Mesenchymal stem cell (in vitro differentiated cells and primary cell): ENCODE data around the gene MDP1. TPM values are rescaled to one million over a fixed set of nuclear protein-coding genes. Genes with fewer than 3 reads are reported as not detected.

Experiments
- DNase-seq: peaks from one replicate; pipeline ENCODE4 v3.0.0-alpha.2; 2013
- H2AFZ ChIP-seq: one replicate; pipeline ENCODE4 v1.6.1; 2013; ENCODE audit warnings: low read depth, mild to moderate bottlenecking, control low read depth, inconsistent platforms, low read length, moderate library complexity
- H2AK5ac ChIP-seq: 2 replicates; pipeline ENCODE4 v1.6.1; 2013; ENCODE audit warnings: low read length, moderate library complexity, mild to moderate bottlenecking, inconsistent platforms; ENCODE audit not compliant: severe bottlenecking
- H2BK120ac ChIP-seq: one replicate; pipeline ENCODE4 v1.6.1; 2013; ENCODE audit warnings: low read depth, mild to moderate bottlenecking, inconsistent platforms, low read length, moderate library complexity
- H2BK12ac ChIP-seq, 2 experiments: one replicate each; pipeline ENCODE4 v1.6.1; 2013; ENCODE audit warnings: inconsistent platforms in 2 of 2, low read length in 2 of 2, mild to moderate bottlenecking in 2 of 2, moderate library complexity in 2 of 2, control low read depth in 1 of 2
- H2BK15ac ChIP-seq: one replicate; pipeline ENCODE4 v1.6.1; 2013; ENCODE audit warnings: mild to moderate bottlenecking, low read depth, inconsistent platforms; ENCODE audit not compliant: poor library complexity, severe bottlenecking
- H2BK5ac ChIP-seq: 2 replicates; pipeline ENCODE4 v1.6.1; 2013; ENCODE audit warnings: low read depth, mild to moderate bottlenecking, low read length, control low read depth, inconsistent platforms; ENCODE audit not compliant: poor library complexity, severe bottlenecking
- H3K14ac ChIP-seq, 2 experiments: one replicate each; pipeline ENCODE4 v1.6.1; 2013; ENCODE audit warnings: inconsistent platforms in 2 of 2, low read length in 2 of 2, control low read depth in 1 of 2, mild to moderate bottlenecking in 1 of 2, moderate library complexity in 1 of 2
- H3K18ac ChIP-seq, 2 experiments: one replicate each; pipeline ENCODE4 v1.6.1; 2013; ENCODE audit warnings: inconsistent platforms in 2 of 2, low read length in 2 of 2, control low read depth in 1 of 2, low read depth in 1 of 2, mild to moderate bottlenecking in 1 of 2
- H3K23ac ChIP-seq, 2 experiments: one replicate each; pipeline ENCODE4 v1.6.1; 2013; ENCODE audit warnings: inconsistent platforms in 2 of 2, low read length in 2 of 2, mild to moderate bottlenecking in 2 of 2, moderate library complexity in 2 of 2, control low read depth in 1 of 2
- H3K27ac ChIP-seq: 2 replicates; pipeline ENCODE4 v1.5.1; 2013; ENCODE audit warnings: mild to moderate bottlenecking, moderate library complexity, low read length, control low read depth, inconsistent platforms; ENCODE audit not compliant: poor library complexity, severe bottlenecking
- H3K27me3 ChIP-seq, 2 experiments: 2 replicates each; pipeline versions ENCODE4 v1.6.1 to v1.7.0; 2013; ENCODE audit warnings: low read length in 2 of 2, mild to moderate bottlenecking in 2 of 2, moderate library complexity in 2 of 2, control low read depth in 1 of 2, inconsistent platforms in 1 of 2; ENCODE audit not compliant: control insufficient read depth in 1 of 2, insufficient read depth in 1 of 2
- H3K36me3 ChIP-seq, 2 experiments: 2 replicates each; pipeline versions ENCODE4 v1.6.1 to v1.7.0; 2013; ENCODE audit warnings: low read length in 2 of 2, control low read depth in 1 of 2, inconsistent platforms in 1 of 2, low read depth in 1 of 2, mild to moderate bottlenecking in 1 of 2; ENCODE audit not compliant: insufficient read depth in 2 of 2, control insufficient read depth in 1 of 2
- H3K4ac ChIP-seq, 2 experiments: one replicate each; pipeline ENCODE4 v1.6.1; 2013; ENCODE audit warnings: inconsistent platforms in 2 of 2, low read length in 2 of 2, mild to moderate bottlenecking in 2 of 2, moderate library complexity in 2 of 2, control low read depth in 1 of 2, low read depth in 1 of 2
- H3K4me1 ChIP-seq: 2 replicates; pipeline ENCODE4 v1.6.1; 2013; ENCODE audit warnings: low read depth, low read length, control low read depth; ENCODE audit not compliant: control insufficient read depth, insufficient read depth
- H3K4me2 ChIP-seq: 2 replicates; pipeline ENCODE4 v1.6.1; 2013; ENCODE audit warnings: low read length, mild to moderate bottlenecking, inconsistent platforms; ENCODE audit not compliant: poor library complexity, severe bottlenecking
- H3K4me3 ChIP-seq, 2 experiments: 2 replicates each; pipeline versions ENCODE4 v1.5.1 to v1.7.0; 2013; ENCODE audit warnings: low read length in 2 of 2, mild to moderate bottlenecking in 2 of 2, control low read depth in 1 of 2, low read depth in 1 of 2; ENCODE audit not compliant: insufficient read depth in 1 of 2
- H3K79me1 ChIP-seq: replicated peaks from 2 replicates; pipeline ENCODE4 v1.6.1; 2013; ENCODE audit warnings: mild to moderate bottlenecking, control low read depth, low read length, inconsistent platforms; ENCODE audit not compliant: poor library complexity, severe bottlenecking
- H3K9ac ChIP-seq: 2 replicates; pipeline ENCODE4 v1.7.0; 2013; ENCODE audit warnings: mild to moderate bottlenecking, low read length, moderate library complexity
- H3K9me3 ChIP-seq: 2 replicates; pipeline ENCODE4 v1.7.0; 2013; ENCODE audit warnings: mild to moderate bottlenecking, low read length; ENCODE audit not compliant: control insufficient read depth
- H4K8ac ChIP-seq: one replicate; pipeline ENCODE4 v1.6.1; 2013; ENCODE audit warnings: inconsistent platforms, mild to moderate bottlenecking, low read length, moderate library complexity
- H4K91ac ChIP-seq: one replicate; pipeline ENCODE4 v1.6.1; 2013; ENCODE audit warnings: mild to moderate bottlenecking, low read length, inconsistent platforms
- WGBS: methylation state at CpG from one replicate; pipeline ENCODE4 v1.1.7; 2013; ENCODE audit warnings: mixed read lengths; 5-methylcytosine and 5-hydroxymethylcytosine counted together
- polyA plus RNA-seq, 2 experiments: library from polyadenylated mRNA; stranded (reverse); fragments of 200-250 nt; gene quantifications; one replicate each; pipeline ENCODE4 v1.2.3, GENCODE V29; 2013

Gene MDP1
- 24.8 TPM for polyA plus RNA-seq (2013, experiment 1 of 2)
- 26.3 TPM for polyA plus RNA-seq (2013, experiment 2 of 2)

DNA sequence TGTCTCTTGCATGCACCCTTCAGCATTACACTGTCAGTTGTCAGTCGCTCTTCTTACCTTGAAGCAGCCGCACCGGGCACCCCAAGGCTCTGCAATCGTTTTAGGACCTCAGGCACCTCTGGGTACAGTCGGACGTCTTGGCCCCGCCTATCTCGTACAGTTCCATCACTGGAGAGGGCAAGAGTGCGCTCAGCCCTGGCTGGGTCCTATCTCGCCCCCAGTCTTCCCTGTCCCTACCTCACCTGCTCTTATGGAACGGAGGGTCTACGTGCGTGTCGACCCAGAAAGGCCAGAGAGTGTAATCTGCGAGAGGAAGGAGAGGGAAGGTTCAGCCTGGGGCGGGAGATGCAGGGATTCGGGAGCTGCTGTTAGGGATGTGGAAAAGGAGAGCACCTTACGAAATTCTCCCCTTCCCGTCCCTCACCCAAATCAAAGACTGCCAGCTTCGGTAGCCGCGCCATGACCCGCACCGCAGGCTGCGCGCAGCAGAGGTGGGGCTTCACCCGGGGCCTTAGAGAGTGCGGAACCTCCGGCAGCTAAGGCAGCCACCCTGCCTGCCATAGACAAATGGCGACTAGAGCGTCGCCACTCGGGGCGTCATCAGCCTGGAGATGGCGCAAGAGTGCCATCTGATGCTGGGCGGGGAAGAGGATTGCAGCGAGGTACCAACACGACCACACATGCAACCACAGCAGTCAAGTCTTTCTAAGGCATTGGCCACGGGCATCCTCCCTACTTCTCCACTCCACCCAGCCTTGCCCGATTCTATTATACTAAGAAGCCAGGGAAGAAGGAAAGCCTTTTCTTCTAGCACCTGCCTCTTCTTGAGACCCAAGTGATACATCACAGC lies at the start of gene MDP1:
TSS of gene MDP1 (minus strand) at position 572 of the 850 bp plus-strand sequence. CDS start at position 461, 111 bp downstream.
- H2BK12ac ChIP-seq = peak within 1 kb of the TSS in 1 of 2 experiments; percentile 32
- peak within 1 kb of the TSS; percentile 3 to 91 for H3K18ac ChIP-seq
- peak within 1 kb of the TSS; percentile 81 for H3K4me2 ChIP-seq
- no peaks in the 10 kb centered on the region for H3K27me3 ChIP-seq
- H3K23ac ChIP-seq = peak within 1 kb of the TSS in 1 of 2 experiments; percentile 46
- H4K91ac ChIP-seq = peak within 1 kb of the TSS; percentile 8
- H2AK5ac ChIP-seq = peak within 1 kb of the TSS; percentile 44
- H2AFZ ChIP-seq = peak within 1 kb of the TSS; percentile 56
- 2% methylated on average over 32 of the region's 40 CpGs for WGBS
- H3K4ac ChIP-seq = peak within 1 kb of the TSS; percentile 1 to 83
- peak within 1 kb of the TSS in 1 of 2 experiments; percentile 88 for H3K14ac ChIP-seq
- H3K4me3 ChIP-seq = peak within 1 kb of the TSS; percentile 72 to 97
- H3K27ac ChIP-seq = peak within 1 kb of the TSS; percentile 28
- peak; percentile 88 for DNase-seq
- peaks cover 15% of the 10 kb centered on the region for H3K79me1 ChIP-seq
- H3K36me3 ChIP-seq = peaks cover 14 to 44% of the 10 kb centered on the region in 2 experiments
- H3K9me3 ChIP-seq = no peaks in the 10 kb centered on the region
- H2BK15ac ChIP-seq = no peak within 1 kb of the TSS
- H2BK5ac ChIP-seq = no peak within 1 kb of the TSS
- H3K9ac ChIP-seq = peak within 1 kb of the TSS; percentile 96
- peaks cover 15% of the 10 kb centered on the region for H3K4me1 ChIP-seq
- peak within 1 kb of the TSS; percentile 64 for H2BK120ac ChIP-seq
- H4K8ac ChIP-seq = peak within 1 kb of the TSS; percentile 83

DNA sequence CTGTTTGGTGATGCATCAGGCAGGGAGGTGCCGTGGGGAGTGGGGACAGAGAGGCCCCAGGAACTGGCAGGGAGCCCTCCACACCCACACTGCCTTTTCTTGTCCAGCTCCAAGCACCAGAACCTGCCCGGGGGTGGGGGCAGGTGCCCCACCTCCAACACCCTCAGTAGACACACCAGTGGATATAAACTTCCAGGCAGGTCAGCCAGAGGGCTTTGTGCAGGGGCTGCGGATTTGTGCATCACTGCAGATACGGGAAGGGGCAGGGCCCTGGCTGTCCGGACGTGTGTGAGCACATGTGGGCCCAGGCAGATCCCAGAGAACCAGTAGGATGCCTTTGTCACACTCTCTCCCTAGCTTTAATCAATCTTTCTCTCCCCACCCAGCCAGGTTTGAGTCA lies 48.4 kb upstream of the MDP1 start:
- H2BK5ac ChIP-seq = no peak overlapping the region

DNA sequence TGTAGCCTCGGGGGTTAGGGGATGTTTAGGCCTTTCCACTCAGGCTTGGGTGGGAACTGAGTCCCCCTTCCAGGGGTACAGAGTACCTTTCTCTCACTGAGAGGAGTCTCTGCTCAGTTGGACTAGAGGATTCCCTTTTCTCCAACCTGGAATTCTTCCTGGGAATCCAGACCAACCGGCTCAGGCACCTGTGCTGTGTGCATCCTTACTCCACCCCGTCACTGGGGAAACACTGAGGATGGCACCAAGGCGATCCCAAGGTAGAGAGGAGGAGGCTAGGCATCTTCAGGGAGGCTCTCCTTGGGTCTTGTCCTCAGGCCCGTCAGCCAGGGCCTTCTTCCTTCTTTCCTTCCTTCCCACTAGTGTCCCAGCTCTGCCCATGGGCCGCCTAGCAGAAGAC lies 48.0 kb upstream of the MDP1 start:
- Histone ChIP-seq H2BK12ac (no peak overlapping the region), H4K8ac (no peak overlapping the region), H2BK120ac (no peak overlapping the region), H3K9me3 (no peaks in the 10 kb centered on the region), H3K4me1 (peaks cover 6% of the 10 kb centered on the region), H3K9ac (no peak overlapping the region), H2BK15ac (no peak overlapping the region), H2BK5ac (no peak overlapping the region), H3K14ac (no peak overlapping the region), H3K4me3 (no peak overlapping the region), H3K23ac (no peak overlapping the region), H2AK5ac (no peak overlapping the region), H2AFZ (no peak overlapping the region), H3K27ac (no peak overlapping the region), H3K36me3 (peaks cover 44 to 67% of the 10 kb centered on the region in 2 experiments), H3K27me3 (no peaks in the 10 kb centered on the region), H3K79me1 (peaks cover 3% of the 10 kb centered on the region), H3K18ac (no peak overlapping the region), H3K4me2 (no peak overlapping the region), H3K4ac (no peak overlapping the region), H4K91ac (no peak overlapping the region)
- 85% methylated on average over 5 of the region's 6 CpGs for WGBS
- DNase-seq = no peak

More for the DNA sequence above, 48.4 kb upstream of the MDP1 start:
- Histone ChIP-seq H3K4ac (no peak overlapping the region), H4K8ac (no peak overlapping the region), H2BK120ac (no peak overlapping the region), H2BK12ac (no peak overlapping the region), H3K27ac (no peak overlapping the region), H2AFZ (no peak overlapping the region), H3K36me3 (peaks cover 48 to 68% of the 10 kb centered on the region in 2 experiments), H2AK5ac (no peak overlapping the region), H3K9me3 (no peaks in the 10 kb centered on the region), H3K18ac (no peak overlapping the region), H3K4me3 (no peak overlapping the region), H3K9ac (no peak overlapping the region), H3K14ac (no peak overlapping the region), H3K4me2 (no peak overlapping the region), H2BK15ac (no peak overlapping the region), H3K27me3 (no peaks in the 10 kb centered on the region), H3K23ac (no peak overlapping the region), H3K4me1 (peaks cover 3% of the 10 kb centered on the region), H3K79me1 (peaks cover 7% of the 10 kb centered on the region), H4K91ac (no peak overlapping the region)
- 92% methylated on average over 6 of the region's 6 CpGs for WGBS
- no peak for DNase-seq
